Muscle layer of colon (tissue), 2 donors: ENCODE data around the gene NR3C1.

ENCODE experiments used
- H3K27ac ChIP-seq: one replicate; pipeline ENCODE4 v1.7.0; 2013; ENCODE audit warnings: low read depth, mild to moderate bottlenecking, low read length, moderate library complexity
- H3K27me3 ChIP-seq, 2 donors: one replicate each; pipeline ENCODE4 v1.7.0; 2013; ENCODE audit warnings: low read length in 2 of 2, mild to moderate bottlenecking in 2 of 2; ENCODE audit not compliant: insufficient read depth in 2 of 2, control insufficient read depth in 1 of 2
- H3K36me3 ChIP-seq: one replicate; pipeline ENCODE4 v1.7.0; 2013; ENCODE audit warnings: mild to moderate bottlenecking, low read length; ENCODE audit not compliant: insufficient read depth
- H3K4me1 ChIP-seq: one replicate; pipeline ENCODE4 v1.7.0; 2013; ENCODE audit warnings: mild to moderate bottlenecking, low read length; ENCODE audit not compliant: insufficient read depth
- H3K4me3 ChIP-seq, 2 donors: one replicate each; pipeline ENCODE4 v1.7.0; 2013; ENCODE audit warnings: low read length in 2 of 2, low read depth in 1 of 2, mild to moderate bottlenecking in 1 of 2, moderate library complexity in 1 of 2
- H3K9ac ChIP-seq: one replicate; pipeline ENCODE4 v1.7.0; 2013; ENCODE audit warnings: low read length
- H3K9me3 ChIP-seq: one replicate; pipeline ENCODE4 v1.7.0; 2013; ENCODE audit warnings: mild to moderate bottlenecking, low read length
- donor health status: abdominal sarcoma.
- donor health status: Adenocarcinoma of cecum.

The NR3C1 gene

DNA sequence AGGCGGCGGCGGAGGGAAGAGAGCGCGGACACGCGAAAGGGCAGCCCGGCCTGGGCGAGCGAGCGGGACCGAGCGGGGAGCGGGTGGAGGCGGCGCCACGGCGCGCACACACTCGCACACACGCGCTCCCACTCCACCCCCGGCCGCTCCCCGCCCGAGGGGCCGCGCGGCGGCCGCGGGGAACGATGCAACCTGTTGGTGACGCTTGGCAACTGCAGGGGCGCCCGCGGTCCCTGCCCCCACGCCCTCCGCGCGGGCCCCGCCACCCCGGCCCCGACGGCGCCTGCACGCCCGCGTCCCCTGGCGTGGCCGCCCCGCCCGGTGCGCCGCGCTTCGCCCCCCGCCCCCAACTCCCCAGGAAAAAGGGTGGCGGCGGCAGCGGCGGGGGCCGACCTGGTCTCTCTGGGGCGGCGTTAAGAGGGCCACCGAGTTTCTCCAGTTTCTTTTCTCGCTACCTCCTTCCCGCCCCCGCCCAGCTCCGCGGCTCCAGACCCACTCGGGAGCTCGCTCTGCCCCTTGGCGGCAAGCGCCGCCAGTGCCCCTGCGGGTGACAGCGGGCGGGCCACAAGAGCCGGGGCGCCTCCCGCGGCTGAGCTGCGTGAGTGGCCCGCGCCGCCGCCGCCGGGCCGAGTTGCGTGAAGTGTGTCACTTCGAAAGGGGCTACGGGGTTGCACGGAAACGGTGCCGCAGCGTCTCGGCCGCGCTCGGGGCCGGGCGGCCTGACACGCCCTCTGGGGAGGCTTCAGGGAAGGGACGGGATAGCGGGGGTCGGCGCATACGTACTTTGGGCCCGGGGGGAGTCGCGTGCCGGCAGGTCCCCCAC is at the start of gene NR3C1:
Gene NR3C1 (minus strand): TSS at position 94 of the 823 bp plus-strand sequence. CDS start 2,847 bp downstream, outside the sequence.
- H3K27me3 ChIP-seq, result no peaks in the 10 kb centered on the region
- H3K9me3 ChIP-seq, result no peaks in the 10 kb centered on the region
- H3K4me3 ChIP-seq, result peak within 1 kb of the TSS; percentile 93 to 100
- peaks cover 10% of the 10 kb centered on the region for H3K36me3 ChIP-seq
- peak within 1 kb of the TSS; percentile 100 for H3K27ac ChIP-seq
- peaks cover 20% of the 10 kb centered on the region for H3K4me1 ChIP-seq
- H3K9ac ChIP-seq, result peak within 1 kb of the TSS; percentile 60

DNA sequence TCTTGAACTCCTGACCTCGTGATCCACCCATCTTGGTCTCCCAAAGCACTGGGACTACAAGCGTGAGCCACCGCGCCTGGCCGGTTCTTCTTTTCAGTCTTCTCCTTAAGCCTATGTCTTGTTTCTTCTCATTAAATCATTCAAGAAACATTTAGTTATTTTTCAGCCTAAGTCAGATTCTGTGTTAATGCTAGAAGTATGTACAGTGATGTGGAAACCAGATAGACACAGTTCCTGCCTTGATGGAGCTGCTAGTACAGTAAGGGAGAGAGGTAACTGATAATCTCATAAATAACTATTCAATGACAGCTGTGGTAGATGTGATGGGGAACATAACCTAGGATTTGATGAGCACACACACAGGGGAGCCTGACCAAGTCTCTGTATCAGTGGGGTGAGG is 46.3 kb upstream of the NR3C1 start:
- Histone ChIP-seq H3K27me3 (no peaks in the 10 kb centered on the region), H3K9ac (no peak overlapping the region), H3K36me3 (no peaks in the 10 kb centered on the region), H3K9me3 (no peaks in the 10 kb centered on the region), H3K27ac (no peak overlapping the region), H3K4me1 (no peaks in the 10 kb centered on the region), H3K4me3 (no peak overlapping the region)

DNA sequence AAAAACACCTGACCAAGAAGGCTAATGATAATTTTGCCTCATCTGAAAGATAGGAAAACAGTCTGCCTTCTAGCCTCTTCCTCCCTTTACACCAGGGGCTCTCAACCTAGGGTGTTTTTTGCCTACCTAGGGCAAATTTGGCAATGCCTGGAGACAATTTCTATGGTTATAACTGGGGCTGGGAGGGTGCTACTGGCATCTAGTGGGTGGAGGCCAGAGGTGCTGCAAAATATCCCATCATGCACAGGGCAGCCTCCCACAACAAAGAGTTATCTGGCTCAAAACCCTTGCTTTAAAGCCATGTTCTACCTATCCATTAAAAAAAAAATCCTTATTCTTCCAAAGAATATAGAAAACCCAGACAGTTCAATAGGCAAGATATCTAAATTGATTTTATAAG is 45.0 kb upstream of the NR3C1 start:
- Histone ChIP-seq H3K4me1 (no peaks in the 10 kb centered on the region), H3K4me3 (no peak overlapping the region), H3K27me3 (no peaks in the 10 kb centered on the region), H3K36me3 (no peaks in the 10 kb centered on the region), H3K9me3 (no peaks in the 10 kb centered on the region), H3K27ac (no peak overlapping the region), H3K9ac (no peak overlapping the region)

GRCh38 chr5:143447983-143448382 is 44.5 kb upstream of the NR3C1 start:
- H3K4me1 ChIP-seq, result no peaks in the 10 kb centered on the region
- no peak overlapping the region for H3K4me3 ChIP-seq
- H3K36me3 ChIP-seq, result no peaks in the 10 kb centered on the region
- H3K9ac ChIP-seq, result no peak overlapping the region
- no peaks in the 10 kb centered on the region for H3K9me3 ChIP-seq
- no peak overlapping the region for H3K27ac ChIP-seq
- H3K27me3 ChIP-seq, result no peaks in the 10 kb centered on the region

- no peak overlapping the region for H3K9ac ChIP-seq
- H3K36me3 ChIP-seq, result no peaks in the 10 kb centered on the region
- H3K27ac ChIP-seq, result no peak overlapping the region
- H3K27me3 ChIP-seq, result no peaks in the 10 kb centered on the region
- H3K4me3 ChIP-seq, result no peak overlapping the region
- no peaks in the 10 kb centered on the region for H3K9me3 ChIP-seq
- H3K4me1 ChIP-seq, result no peaks in the 10 kb centered on the region
Observed at GRCh38 chr5:143446535-143447226, 43.2 kb upstream of the NR3C1 start.

DNA sequence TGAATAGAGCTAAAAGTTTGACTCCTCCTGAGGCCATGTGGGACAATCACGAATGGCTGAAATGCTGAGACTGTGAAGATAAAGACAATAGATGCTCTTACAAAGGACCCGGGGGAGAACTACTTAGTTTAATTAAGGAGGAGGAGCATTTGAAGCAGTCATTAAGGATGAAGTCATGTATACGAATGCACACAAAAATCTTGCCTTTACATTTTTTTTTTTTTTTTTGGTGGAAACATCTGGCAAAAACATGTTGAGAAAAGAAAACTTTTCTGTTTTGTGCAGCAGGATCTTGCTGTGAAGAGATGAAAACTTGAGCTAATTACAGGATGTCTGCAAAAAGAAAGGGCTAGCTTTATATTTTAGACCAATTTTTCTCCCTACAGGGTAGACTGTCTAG is 42.3 kb upstream of the NR3C1 start:
- Histone ChIP-seq H3K27me3 (no peaks in the 10 kb centered on the region), H3K36me3 (no peaks in the 10 kb centered on the region), H3K4me3 (no peak overlapping the region), H3K9me3 (no peaks in the 10 kb centered on the region), H3K9ac (no peak overlapping the region), H3K4me1 (no peaks in the 10 kb centered on the region), H3K27ac (no peak overlapping the region)

DNA sequence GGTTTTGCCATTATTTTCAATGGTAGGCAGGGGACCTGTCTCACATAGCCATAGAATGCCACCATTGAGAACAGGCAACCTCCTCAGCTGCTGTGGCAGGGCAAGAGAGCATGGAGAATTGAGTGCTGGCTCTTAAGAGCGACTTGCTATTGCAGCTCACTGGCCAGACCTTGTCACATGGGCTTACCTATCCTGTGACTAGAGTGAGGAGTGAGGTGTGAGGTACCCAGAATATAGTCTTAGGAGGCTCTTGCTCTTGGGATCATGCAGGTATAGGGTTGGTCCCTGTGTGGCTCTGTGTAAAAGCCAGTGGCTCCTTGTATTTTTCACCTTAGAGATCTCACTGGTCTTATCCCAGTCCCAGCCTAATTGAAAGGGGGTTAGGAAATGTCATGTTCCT is 39.8 kb upstream of the NR3C1 start:
- H3K4me3 ChIP-seq, result no peak overlapping the region
- H3K4me1 ChIP-seq, result no peaks in the 10 kb centered on the region
- H3K36me3 ChIP-seq, result no peaks in the 10 kb centered on the region
- no peak overlapping the region for H3K27ac ChIP-seq
- H3K9ac ChIP-seq, result no peak overlapping the region
- no peaks in the 10 kb centered on the region for H3K9me3 ChIP-seq
- H3K27me3 ChIP-seq, result no peaks in the 10 kb centered on the region

- no peak overlapping the region for H3K27ac ChIP-seq
- H3K4me3 ChIP-seq, result no peak overlapping the region
- no peaks in the 10 kb centered on the region for H3K27me3 ChIP-seq
- H3K4me1 ChIP-seq, result no peaks in the 10 kb centered on the region
- H3K36me3 ChIP-seq, result no peaks in the 10 kb centered on the region
- no peaks in the 10 kb centered on the region for H3K9me3 ChIP-seq
- H3K9ac ChIP-seq, result no peak overlapping the region
Observed at GRCh38 chr5:143442385-143442784, 38.9 kb upstream of the NR3C1 start.

GRCh38 chr5:143440448-143441115 is 37.1 kb upstream of the NR3C1 start:
- Histone ChIP-seq H3K4me3 (no peak overlapping the region), H3K36me3 (no peaks in the 10 kb centered on the region), H3K9ac (no peak overlapping the region), H3K4me1 (no peaks in the 10 kb centered on the region), H3K27me3 (no peaks in the 10 kb centered on the region), H3K27ac (no peak overlapping the region), H3K9me3 (no peaks in the 10 kb centered on the region)

GRCh38 chr5:143437666-143438273 is 34.3 kb upstream of the NR3C1 start:
- Histone ChIP-seq H3K27ac (no peak overlapping the region), H3K36me3 (no peaks in the 10 kb centered on the region), H3K4me3 (no peak overlapping the region), H3K9ac (no peak overlapping the region), H3K27me3 (no peaks in the 10 kb centered on the region), H3K9me3 (no peaks in the 10 kb centered on the region), H3K4me1 (no peaks in the 10 kb centered on the region)

DNA sequence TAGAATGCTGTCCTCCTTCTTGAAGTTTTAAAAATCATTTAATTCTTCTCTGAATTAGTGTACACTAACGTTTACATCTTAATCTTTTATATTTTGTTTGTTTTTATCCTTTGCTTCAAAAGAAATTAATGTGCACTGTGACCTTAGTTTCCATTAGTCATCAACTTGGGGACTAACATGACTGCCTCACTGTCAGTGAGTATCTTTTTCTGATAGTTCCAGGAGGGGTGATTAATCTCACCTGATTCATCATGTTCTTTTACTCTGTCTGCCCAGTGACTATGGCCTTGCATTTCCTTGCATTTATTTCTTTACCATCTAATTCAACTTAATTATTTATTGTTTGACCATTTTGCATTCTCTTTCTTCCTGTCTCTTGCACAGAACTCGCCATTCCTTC is 33.4 kb upstream of the NR3C1 start:
- no peaks in the 10 kb centered on the region for H3K4me1 ChIP-seq
- no peaks in the 10 kb centered on the region for H3K36me3 ChIP-seq
- no peak overlapping the region for H3K9ac ChIP-seq
- H3K27me3 ChIP-seq, result no peaks in the 10 kb centered on the region
- no peaks in the 10 kb centered on the region for H3K9me3 ChIP-seq
- H3K27ac ChIP-seq, result no peak overlapping the region
- H3K4me3 ChIP-seq, result no peak overlapping the region
